Kidney (tissue), 14 donors: Measurements from ENCODE around the gene JPH3. TPM values are rescaled to one million over a fixed set of nuclear protein-coding genes. Genes with fewer than 3 reads are reported as not detected.

ENCODE experiments used
- DNase-seq, 5 donors: peaks; one replicate each; pipeline ENCODE4 v3.0.0-alpha.2; 2013 to 2020
- FAIRE-seq: peaks from 2 replicates; lab custom pipeline; 2012; peaks lifted over from hg19 to GRCh38; lab: Jason Lieb, UNC
- H3K27ac ChIP-seq, 2 donors: one replicate each; pipeline ENCODE4 v1.7.0; 2013; ENCODE audit warnings: low read depth in 2 of 2, low read length in 2 of 2, inconsistent platforms in 1 of 2
- H3K27me3 ChIP-seq: one replicate; pipeline ENCODE4 v1.7.1; 2013; ENCODE audit warnings: low read length, inconsistent platforms; ENCODE audit not compliant: control insufficient read depth, insufficient read depth
- H3K36me3 ChIP-seq, 3 donors: one replicate each; pipeline versions ENCODE4 v1.7.0 to v1.7.1; 2013; ENCODE audit warnings: low read length in 3 of 3, control low read depth in 1 of 3, inconsistent platforms in 1 of 3; ENCODE audit not compliant: insufficient read depth in 3 of 3, control insufficient read depth in 2 of 3
- H3K4me1 ChIP-seq, 3 donors: one replicate each; pipeline versions ENCODE4 v1.7.0 to v1.7.1; 2013; ENCODE audit warnings: low read length in 3 of 3, inconsistent platforms in 1 of 3, low read depth in 1 of 3; ENCODE audit not compliant: control insufficient read depth in 2 of 3, insufficient read depth in 2 of 3
- H3K4me3 ChIP-seq, 3 donors: one replicate each; pipeline versions ENCODE4 v1.7.0 to v1.8.1; 2013; ENCODE audit warnings: low read length in 3 of 3, control low read depth in 1 of 3, inconsistent platforms in 1 of 3
- H3K9ac ChIP-seq, 3 donors: one replicate each; pipeline versions ENCODE4 v1.7.0 to v1.7.1; 2013; ENCODE audit warnings: low read length in 3 of 3, control low read depth in 1 of 3, inconsistent platforms in 1 of 3
- H3K9me3 ChIP-seq, 3 donors: one replicate each; pipeline versions ENCODE4 v1.7.0 to v1.7.1; 2013; ENCODE audit warnings: low read length in 3 of 3, control low read depth in 1 of 3, inconsistent platforms in 1 of 3; ENCODE audit not compliant: control insufficient read depth in 2 of 3, insufficient read depth in 1 of 3
- CTCF ChIP-seq: IDR thresholded peaks from 3 replicates; pipeline ENCODE4 v1.5.1; 2012; ENCODE audit warnings: mild to moderate bottlenecking, moderate library complexity, borderline replicate concordance; ENCODE audit not compliant: insufficient read depth; ENCODE audit errors: extremely low read depth
- intact Hi-C: fragments of 100-400 bp; cut with DNase I; formaldehyde crosslinking; loops from one replicate; pipeline ENCODE4 v1.11.1; 2022
- polyA plus RNA-seq: library from polyadenylated mRNA; stranded (reverse); fragments of 350-450 nt; fragmentation: Illumina TruSeq; extraction: RNeasy Lipid Tissue Mini Kit (QIAGEN cat#74804); gene quantifications from one replicate; pipeline ENCODE4 v1.2.3, GENCODE V29; 2014; ENCODE audit warnings: low read depth, low replicate concordance; ENCODE audit not compliant: insufficient read depth
- total RNA-seq: library from RNA; stranded (reverse); fragmentation: NEBNext Ultra II Directional; extraction: Animal tissue kit (Norgen Biotek cat#: 25700); gene quantifications from one replicate; pipeline ENCODE4 v1.2.1, GENCODE V29; 2021
- donor health status: control.
- donor health status: control.
- donor health status: control.
- donor health status: control.
- donor health status: control.
- donor health status: DM: yes; HTN: yes; CAD: no.
- donor health status: Normal renal cell carcinoma (clear cell type).

Gene JPH3
- total and polyA plus RNA-seq, 2 donors from 2014 or later: 0.69 TPM; not detected in 1

DNA sequence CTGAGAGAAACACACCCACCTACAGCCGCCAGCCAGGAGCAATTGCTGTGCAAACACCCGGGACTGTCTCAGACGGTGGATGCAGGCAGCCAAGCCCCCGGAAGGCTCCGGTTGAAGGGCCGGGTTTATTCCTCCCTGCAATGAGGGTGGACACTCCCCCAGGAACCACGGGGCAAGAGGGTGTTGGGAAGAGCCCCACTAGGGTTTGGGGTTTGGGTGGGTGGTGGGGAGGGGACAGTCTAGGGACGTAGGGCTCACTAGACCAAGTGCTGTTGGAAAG, 19.2 kb downstream of the JPH3 start:
- H3K27ac ChIP-seq: no peak overlapping the region
- no peak for FAIRE-seq
- no peak overlapping the region for H3K4me3 ChIP-seq
- no peaks in the 10 kb centered on the region for H3K4me1 ChIP-seq
- H3K9me3 ChIP-seq: no peaks in the 10 kb centered on the region
- TF ChIP-seq CTCF: no peak
- no peaks in the 10 kb centered on the region for H3K27me3 ChIP-seq
- no peaks in the 10 kb centered on the region for H3K36me3 ChIP-seq
- intact Hi-C loops: loop anchor here (10.0 kb wide), 1 partner anchor 197 kb away; no protein-coding TSS in a partner anchor
- no peak for DNase-seq
- H3K9ac ChIP-seq: no peak overlapping the region

- H3K4me1 ChIP-seq: no peaks in the 10 kb centered on the region
- no peaks in the 10 kb centered on the region for H3K36me3 ChIP-seq
- no peak for TF ChIP-seq CTCF
- no peaks in the 10 kb centered on the region for H3K9me3 ChIP-seq
- no peak overlapping the region for H3K9ac ChIP-seq
- DNase-seq: no peak
- intact Hi-C loops: loop anchor here (10.0 kb wide), 1 partner anchor 197 kb away; no protein-coding TSS in a partner anchor
- no peak overlapping the region for H3K4me3 ChIP-seq
- no peaks in the 10 kb centered on the region for H3K27me3 ChIP-seq
- no peak for FAIRE-seq
- no peak overlapping the region for H3K27ac ChIP-seq
Observed at GRCh38 chr16:87621976-87622713, 19.8 kb downstream of the JPH3 start.

DNA sequence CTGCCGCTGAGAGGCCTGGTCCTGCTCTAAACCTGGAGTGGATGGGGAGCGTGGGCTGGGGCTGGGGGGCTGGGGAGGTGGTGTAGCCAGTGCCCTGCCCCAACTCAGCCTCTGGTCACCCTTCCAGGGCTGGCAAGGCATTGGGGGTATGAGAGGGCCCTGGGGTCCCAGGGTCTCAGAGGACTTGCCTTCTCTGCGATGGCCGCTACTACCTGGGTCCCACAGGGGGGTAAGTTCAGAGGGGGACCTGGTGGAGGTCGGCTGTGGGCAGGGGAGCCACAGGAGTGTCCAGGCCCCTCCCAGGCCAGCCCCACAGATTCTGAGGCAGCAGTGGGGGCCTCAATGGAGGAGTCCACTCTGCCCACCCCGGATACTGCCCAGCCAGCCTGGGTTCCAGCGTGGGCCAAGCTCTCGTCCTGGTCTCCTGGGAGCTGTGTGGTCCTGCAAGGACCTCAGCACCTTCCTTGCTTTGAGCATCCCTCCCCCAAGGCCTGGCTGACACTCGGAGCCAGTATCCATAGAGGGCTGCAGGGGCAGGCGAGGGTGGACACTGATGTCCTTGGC, 20.5 kb downstream of the JPH3 start:
- no peak for FAIRE-seq
- intact Hi-C loops: loop anchor here (10.0 kb wide), 1 partner anchor 198 kb away; no protein-coding TSS in a partner anchor

More for the DNA sequence above, 20.5 kb downstream of the JPH3 start:
- no peak for TF ChIP-seq CTCF
- Histone ChIP-seq H3K36me3 (no peaks in the 10 kb centered on the region), H3K4me1 (no peaks in the 10 kb centered on the region), H3K9ac (no peak overlapping the region), H3K27ac (no peak overlapping the region), H3K9me3 (no peaks in the 10 kb centered on the region), H3K27me3 (no peaks in the 10 kb centered on the region), H3K4me3 (no peak overlapping the region)
- DNase-seq: no peak
